ENCODE results near the gene SGSM2. TPM values are rescaled to one million over a fixed set of nuclear protein-coding genes. Genes with fewer than 3 reads are reported as not detected.

Gene SGSM2
- total and polyA plus RNA-seq, 2 of the 13 experiments (the other 11 are each of a cell fraction or from before 2014, with no cell fraction given), result 30.4 to 51.3 TPM

DNA sequence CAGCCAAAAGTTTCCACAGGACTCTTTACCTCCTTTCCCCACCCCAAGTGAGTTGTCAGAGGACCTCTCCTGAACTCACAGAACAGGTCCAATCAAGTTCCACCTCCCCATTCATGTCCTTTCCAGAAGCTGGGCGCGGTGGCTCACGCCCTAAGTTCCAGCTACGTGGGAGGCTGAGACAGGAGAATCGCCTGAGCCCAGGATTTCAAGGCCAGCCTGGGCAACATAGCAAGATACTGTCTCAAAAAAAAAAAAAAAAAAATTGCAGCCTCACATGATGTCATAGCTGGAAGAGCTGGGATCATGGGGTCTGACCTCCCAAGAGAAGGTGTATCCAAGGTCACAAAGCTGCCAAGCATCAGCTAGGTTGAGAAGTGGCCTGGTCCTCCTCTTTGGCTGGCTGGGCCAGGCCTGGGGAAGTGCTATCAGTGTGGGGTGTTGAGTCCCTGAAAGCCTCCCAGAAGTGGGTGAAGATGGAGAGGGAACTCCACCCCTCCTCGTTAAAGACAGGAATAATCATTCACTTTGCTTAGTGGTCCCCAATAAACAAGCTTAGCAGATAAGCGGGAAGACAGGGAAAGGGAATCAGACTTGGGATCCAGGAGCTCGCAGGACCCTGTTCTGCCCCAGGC, 69.1 kb downstream of the SGSM2 start:
- H3K9ac ChIP-seq (ENCODE audit: insufficient read depth, low read depth, low read length), result no peak overlapping the region
- in situ Hi-C loops (cut with HindIII; ENCODE audit: extremely low pct_ligation_motif_present, low pct_unique_long_range_greater_than_20kb) (no loop called here), intact Hi-C loops (cut with micrococcal nuclease; ENCODE audit: unreplicated experiment) (no loop called here)
- no peaks in the 10 kb centered on the region for H3K36me3 ChIP-seq (replicated peaks in 1 of 2; ENCODE audit: control insufficient read depth in 1 of 2, insufficient read depth in 2 of 2, low read length in 2 of 2)
- no peak for ATAC-seq
- ChIA-PET POLR2A (interaction anchor here (0.7 kb wide), 1 partner anchor 1066 kb away, joined by 4 read pairs; no protein-coding TSS in a partner anchor), CTCF (ENCODE audit: low intra/inter-chr PET ratio, low total read pairs) (no interaction called here)
- no peak overlapping the region for H3K4me2 ChIP-seq (ENCODE audit: low read depth, low read length)
- H3K27me3 ChIP-seq (ENCODE audit: control insufficient read depth in 1 of 2, insufficient read depth in 2 of 2, low read length in 2 of 2), result no peaks in the 10 kb centered on the region; a peak in 1 of 5 replicates
- H3K4me1 ChIP-seq (ENCODE audit: insufficient read depth, low read length), result peaks cover 28% of the 10 kb centered on the region
- no peaks in the 10 kb centered on the region for H3K79me2 ChIP-seq (ENCODE audit: insufficient read depth, low read length)
- H3K27ac ChIP-seq (ENCODE audit: extremely low read length, insufficient read depth, low read length), result no peak overlapping the region
- H3K9me3 ChIP-seq (ENCODE audit: low read length), result no peaks in the 10 kb centered on the region
- H2AFZ ChIP-seq (ENCODE audit: low read length), result no peak overlapping the region
- no peak for FAIRE-seq
- TF ChIP-seq ATF7 (IDR thresholded peaks at IDR 0.05), result 0 out of 2 replicates have a peak, but pooled peaks have one; percentile 7
- TF ChIP-seq ATF7 (CRISPR knock-in tag; IDR thresholded peaks at IDR 0.05), result no peak
- TF ChIP-seq ZBTB10 (CRISPR knock-in tag; IDR thresholded peaks at IDR 0.05; ENCODE audit: borderline replicate concordance), result no peak
- TF ChIP-seq MTERF4 (CRISPR knock-in tag; IDR thresholded peaks at IDR 0.05), result no peak
- BruUV-seq (replicated peaks), result no TSS peak
- H4K20me1 ChIP-seq (ENCODE audit: insufficient read depth, low read length), result no peaks in the 10 kb centered on the region; the same call in 1 of the 2 replicates
- no peak overlapping the region for H3K4me3 ChIP-seq (replicated peaks in 1 of 3; ENCODE audit: insufficient read depth in 1 of 3, low read depth in 2 of 3, low read length in 3 of 3)
- DNase-seq (ENCODE audit: low spot score), result no peak
- WGBS (ENCODE audit: low lambda C conversion rate), result 96% methylated on average over 8 of the region's 8 CpGs

Data from HepG2 (cell line).